HG03571 (cell line): Measurements from ENCODE around the gene MED22.
A peak's percentile ranks its signal among the peaks of the same experiment; 100 is the strongest.
"Not testable (repeated sequence)": the region's sequence is repeated elsewhere in the genome, so short reads cannot be mapped to it uniquely, and the experiment has no call there.

ENCODE experiments used
- ATAC-seq: cut with Tn5 transposase; IDR thresholded peaks from one replicate; pipeline ENCODE4 v1.9.1; 2021; ENCODE audit not compliant: unreplicated experiment

Gene MED22

DNA sequence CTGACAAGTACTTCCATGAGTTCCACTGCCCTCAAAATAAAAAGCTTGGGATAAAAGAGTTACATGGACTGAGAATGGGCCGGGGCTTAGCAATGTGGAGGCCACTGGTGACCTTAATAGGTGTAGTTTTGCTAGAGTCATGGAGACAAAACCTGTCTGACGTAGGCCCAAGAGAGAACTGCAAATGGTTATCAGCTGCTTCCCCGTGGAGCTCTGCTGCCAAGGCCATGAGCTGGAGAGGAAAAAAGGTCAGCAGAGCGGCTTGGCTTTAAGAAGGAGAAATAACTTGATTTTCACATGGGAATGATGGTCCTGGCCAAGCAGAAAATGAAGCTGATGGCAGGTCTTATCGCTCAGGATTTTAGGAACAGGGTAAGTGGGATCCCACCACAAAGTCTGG, 8.3 kb downstream of the MED22 start:
- ATAC-seq: no peak

DNA sequence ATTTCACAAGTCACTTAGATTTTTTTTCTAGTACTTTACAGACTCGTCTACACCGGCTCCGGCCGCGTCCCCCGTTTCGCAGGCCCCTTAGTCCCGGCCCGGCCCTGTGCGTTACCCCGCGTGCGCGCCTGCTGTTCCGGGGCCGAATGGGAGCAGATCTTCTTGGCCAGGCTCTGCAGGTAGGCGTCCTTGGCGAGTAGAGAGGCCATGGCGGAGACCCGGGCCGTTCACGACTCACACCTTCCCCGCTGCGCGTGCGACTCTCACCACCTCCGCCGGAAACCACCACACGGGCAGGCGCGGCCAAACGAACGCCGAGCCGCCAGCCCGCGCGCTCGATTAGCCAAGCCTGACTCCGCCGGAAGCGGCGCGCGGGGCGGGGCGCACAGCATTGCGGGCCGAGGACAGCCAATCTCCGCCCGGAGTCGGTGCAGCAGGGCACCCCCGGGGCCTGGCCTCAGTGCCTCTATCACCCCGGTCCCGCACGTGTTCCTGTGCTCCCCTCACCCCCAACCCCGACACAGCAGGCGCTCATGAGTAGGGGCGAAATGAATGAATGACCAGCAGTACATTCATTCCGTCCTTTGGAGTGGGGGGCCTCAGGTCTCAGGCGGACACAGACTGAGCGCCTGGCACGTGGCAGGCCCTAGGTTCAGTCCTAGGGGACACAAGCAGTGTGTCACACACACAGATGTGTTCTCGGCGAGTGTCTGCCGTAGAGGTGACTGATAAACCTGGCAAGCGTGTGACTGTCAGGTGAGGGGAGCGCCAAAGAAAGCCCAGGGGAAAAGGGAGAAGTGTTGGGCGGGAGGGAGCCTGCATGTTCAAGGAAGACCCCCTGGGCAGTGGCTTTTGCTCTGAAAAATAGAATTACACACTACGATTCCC, 11.8 kb downstream of the MED22 start, which contains the start of gene SURF6:
TSS of gene SURF6 (minus strand) at position 265 of the 888 bp plus-strand sequence. CDS start at position 209, 56 bp downstream.
- peak; percentile 69 for ATAC-seq

DNA sequence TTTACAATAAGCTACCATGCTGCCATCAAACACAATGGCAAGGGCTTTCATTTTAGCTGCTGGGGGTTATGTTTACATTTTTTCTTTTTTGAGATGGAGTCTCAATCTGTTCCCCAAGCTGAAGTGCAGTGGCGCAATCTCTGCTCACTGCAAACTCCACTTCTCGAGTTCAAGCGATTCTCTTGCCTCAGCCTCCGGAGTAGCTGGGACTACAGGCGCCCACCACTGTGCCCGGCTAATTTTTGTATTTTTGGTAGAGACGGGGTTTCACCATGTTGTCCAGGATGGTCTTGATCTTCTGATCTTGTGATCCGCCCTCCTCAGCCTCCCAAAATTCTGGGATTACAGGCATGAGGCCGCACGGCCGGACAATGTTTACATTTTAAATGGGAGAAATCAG, 13.0 kb downstream of the MED22 start:
- ATAC-seq: not testable (repeated sequence)

DNA sequence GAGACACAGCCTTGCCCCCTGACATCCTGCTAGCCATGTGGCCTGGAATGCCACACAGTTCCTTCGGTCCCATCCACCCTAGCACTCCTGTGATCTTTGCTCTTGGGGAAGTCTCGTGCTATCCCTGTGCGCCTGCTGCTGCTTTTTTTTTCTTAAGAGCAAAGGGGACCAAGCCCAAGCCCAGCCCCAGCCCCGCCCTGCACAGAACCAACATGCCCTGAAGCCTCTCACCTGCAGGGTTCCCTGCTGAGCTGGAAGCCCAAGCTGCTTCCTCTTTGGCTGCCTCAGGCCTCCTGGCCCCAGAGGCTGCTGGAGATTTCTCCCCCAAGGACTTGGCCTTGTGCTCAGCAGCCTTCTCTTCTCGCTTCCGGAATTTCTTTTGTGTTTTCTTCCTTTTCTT, 13.8 kb downstream of the MED22 start:
- no peak for ATAC-seq

DNA sequence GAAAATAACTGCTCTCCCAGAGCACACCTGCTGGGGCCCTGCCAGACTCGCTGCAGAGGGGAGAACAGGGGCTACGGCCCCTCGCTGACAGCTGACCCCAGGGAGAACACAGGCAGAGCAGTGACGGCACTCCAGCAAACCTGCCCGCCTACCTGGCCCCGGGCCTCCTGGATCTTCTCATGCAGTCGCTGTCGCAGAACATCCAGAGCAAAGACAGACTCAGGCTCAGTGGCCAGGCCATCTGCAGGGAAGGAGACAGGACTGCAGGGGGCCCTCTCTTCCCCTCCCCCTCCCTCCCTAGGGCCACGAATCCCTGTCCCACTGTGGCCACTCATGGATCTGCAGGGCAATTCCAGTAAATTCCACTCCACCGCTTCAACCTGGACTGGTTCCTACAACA, 14.4 kb downstream of the MED22 start:
- ATAC-seq: no peak

DNA sequence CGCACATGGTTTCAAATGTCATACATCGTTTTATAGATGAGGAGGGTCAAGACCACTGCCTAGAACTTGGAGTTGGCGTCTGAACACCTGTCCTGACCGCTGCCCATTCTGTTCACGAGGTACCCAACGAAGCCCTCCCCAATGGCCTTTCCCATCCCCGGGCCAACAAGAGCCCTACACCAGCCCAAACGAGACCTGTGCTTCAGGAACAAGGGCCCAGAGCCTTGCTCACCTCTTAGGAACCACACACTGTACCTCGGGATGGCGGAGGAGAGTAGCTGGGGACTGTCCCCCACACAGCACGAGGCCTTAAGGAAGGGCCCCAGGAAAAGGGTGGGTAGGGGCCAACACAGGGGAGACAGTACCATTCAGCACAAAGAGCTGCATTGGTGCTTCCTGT, 14.9 kb downstream of the MED22 start:
- ATAC-seq: no peak

DNA sequence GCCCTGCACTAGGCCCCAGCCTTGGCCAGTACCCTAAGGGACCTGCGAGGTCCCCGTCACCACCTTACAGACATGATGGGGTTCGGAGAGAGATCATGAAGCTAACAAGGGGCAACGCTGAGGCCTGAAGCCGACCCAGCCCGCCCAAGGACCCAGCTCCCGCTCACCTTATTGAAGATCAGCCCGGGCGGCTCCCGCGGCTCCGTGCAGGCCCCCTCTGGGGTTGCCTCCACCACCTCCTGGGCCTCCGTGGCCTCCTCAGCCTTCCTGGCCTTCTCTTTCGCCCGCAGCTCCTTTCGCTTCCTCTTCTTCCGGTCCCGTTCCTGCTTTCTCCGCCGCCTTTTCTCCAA, 15.6 kb downstream of the MED22 start:
- no peak for ATAC-seq

DNA sequence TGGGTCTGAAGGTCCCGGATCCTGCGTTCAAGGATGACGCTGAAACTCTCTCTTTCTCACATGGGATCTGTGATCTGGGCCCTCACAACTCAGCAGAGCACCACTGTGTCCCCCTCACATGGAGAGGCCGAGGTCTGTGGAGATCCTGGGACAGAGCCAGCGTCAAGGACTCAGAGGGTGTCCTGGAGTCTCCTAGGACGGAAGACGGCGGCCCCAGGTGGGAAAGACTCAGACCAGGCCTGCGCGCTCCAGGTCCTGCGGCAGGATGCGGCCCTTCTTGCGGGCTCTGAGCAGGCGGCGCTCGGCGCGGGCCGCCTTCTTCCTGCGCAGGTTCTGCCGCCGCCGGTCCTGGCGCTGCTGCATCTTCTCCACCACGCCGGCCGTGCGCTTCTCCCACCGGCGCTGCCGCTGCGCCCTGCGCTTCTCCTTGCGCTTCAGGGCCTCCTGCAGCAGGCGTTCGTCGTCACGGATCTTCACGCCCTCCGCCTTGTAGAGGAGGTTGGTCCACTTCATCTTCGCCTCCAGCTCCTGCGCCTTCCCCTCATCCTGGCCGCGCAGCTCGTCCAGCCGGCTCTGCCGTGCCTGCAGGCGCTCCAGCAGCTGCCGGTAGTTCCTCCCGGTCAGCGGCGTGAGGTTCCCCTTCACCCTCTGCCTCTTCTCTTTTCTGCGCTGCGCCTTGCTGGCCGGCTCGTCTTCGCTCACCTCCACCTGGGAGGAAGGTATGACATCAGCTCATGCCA, 16.1 kb downstream of the MED22 start:
- no peak for ATAC-seq

DNA sequence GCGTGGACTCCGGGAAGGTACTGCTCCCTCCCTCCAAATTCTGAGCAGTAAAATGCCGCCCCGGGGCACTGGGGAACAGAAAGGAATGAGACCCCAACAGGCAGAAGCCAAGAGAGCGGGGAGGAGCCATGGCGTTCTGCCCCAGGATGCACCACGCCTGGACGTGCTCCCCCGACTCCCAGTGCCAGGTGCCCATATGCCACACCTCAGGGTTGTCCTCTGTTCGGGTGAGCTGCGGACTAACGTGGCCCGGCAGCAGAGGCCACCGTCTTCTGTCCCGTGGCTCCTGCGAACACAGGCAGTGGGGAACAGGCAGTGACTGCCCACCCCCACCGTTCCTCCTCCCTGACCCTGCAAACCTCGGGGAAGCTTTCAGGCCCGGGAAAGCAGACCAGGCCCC, 16.7 kb downstream of the MED22 start:
- no peak for ATAC-seq

DNA sequence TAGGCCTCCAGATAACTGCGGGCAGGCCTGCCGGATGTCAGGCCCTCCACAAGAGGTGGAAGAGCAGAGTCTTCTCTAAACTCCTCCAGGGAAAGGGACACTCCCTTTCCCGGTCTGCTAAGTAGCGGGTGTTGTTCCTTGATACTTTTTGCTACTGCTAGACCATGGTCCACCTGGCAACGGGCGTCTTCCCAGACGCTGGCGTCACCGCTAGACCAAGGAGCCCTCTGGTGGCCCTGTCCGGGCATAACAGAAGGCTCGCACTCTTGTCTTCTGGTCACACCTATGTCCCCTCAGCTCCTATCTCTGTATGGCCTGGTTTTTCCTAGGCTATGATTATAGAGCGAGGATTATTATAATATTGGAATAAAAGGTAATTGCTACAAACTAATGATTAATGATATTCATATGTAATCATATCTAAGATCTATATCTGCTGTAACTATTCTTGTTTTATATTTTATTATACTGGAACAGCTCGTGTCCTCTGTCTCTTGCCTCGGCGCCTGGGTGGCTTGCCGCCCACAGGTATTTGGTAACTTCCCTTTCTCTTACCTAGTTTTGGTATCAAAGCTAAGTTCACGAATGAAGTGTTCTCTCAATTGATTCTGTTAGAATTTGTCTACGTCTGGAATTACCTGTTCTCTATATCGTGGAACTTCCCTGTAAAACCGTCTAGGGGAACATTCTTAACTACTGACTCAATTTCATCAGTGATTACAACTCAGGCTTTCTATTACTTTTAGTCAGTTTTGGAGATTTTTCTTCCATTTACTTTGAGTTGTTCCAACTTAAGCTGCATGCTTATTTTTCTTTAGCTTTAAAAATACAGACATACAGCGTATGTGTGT, 18.4 kb downstream of the MED22 start:
- not testable (repeated sequence) for ATAC-seq

DNA sequence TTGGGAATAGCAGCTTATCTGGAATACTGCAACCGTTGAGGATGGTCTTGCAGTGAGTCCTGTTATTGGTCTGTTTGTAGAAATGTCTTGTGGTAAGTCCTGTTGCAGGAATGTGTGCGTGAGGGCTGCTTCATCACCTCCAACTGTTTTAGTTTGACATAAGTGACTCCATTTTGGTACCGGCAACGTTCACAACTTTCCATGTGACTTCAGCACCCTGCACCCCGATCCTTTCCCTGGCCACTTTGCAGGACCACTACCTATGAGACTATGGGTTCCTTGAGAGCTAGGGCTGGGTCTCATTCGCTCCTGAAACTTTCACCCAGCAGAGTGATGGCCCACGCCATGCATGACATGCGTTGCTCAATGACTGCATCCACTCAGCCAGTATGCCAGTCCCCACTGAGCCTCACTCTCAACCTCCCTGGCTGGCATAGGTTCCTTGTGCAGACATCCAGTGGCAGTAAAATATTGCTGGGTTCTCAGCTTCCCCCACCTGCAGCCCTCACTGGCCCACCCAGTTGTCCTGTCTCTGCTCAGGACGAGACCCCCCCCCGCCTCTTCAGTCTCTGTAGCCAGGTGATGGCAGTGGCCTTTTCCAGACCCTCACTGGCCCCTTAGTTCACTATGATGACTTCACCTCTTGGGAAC, 20.0 kb downstream of the MED22 start:
- no peak for ATAC-seq

DNA sequence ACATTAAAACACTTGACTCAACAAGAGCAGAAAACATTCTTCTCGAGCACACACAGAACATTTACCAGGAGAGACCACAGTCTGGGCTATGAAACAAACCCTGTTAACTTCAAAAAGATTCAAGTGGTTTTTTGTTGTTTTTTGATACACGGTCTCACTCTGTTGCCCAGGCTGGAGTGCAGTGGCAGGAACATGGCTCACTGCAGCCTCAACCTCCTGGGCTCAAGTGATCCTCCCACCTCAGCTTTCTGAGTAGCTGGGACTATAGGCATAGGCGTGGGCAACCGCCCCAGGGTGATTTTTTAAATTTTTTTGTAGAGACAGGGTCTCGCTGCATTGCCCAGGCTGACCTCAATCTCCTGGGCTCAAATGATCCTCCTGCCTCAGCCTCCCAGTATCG, 20.9 kb downstream of the MED22 start:
- ATAC-seq: not testable (repeated sequence)

DNA sequence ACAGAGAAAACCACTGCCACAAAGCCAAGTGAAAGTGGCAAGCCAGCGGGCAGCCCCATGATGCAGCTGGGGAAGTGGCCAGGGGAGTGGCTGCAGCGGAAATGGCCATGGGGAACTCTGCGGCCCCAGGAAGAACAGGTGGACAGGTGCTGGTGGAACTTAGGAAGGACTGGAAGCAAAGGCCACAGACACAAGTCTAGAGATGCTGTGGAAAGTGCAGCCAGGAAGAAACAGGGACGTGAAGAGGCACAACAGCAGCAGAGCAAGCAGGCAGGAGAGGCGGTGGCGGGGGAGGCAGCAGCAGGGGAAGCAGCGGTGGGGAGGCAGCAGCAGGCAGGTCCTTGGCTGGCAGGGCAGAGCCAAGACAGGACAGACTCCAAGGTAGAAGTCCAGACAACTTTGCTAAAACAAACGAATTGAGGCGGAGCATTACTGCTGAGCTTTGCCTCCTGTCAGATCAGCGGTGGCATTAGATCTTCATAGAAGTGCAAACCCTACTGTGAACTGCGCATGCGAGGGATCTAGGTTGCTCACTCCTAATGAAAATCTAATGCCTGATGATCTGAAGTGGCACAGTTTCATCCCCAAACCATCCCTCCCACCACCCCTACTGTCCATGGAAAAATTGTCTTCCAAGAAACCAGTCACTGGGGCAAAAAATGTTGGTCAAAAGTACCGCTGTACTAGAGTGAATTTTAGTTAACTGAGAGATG, 23.8 kb downstream of the MED22 start:
- ATAC-seq: no peak

DNA sequence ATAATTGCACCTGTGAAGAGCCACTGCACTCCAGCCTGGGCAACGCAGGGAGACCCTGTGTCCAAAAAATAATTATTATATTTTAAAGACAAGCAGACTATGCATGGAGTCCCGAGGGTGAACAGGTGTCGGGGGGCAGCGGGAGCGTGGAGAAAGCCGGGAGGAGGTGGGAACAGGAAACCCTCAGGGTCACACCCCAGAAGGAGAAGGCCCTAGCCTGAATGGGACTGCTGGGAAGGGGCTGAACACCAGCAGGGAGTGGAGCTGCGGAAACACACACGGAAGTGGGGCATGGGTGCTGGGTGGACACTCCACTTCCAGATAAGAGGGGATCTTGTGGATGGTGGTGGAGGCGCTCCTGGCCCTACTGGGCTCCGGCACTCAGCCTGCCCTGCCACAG, 24.7 kb downstream of the MED22 start:
- ATAC-seq: no peak

DNA sequence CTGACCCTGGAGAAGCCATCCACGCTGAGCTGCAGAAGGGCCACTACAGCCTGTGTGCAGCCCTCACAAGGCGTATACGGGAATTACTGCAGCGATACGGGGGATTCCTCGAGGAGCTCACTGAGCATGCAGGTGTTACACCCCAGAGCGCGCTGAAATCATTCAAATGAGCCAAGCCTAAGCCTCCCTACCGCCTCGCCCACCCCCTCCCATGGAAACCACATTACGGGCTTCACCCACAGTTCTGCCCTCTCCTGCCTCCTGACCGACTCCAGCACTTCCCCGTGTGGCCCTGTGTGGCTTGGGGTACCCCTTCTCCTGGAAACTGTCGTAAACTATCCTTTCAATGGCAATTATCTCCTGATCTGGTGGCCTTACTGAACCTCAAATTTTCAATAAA, 25.2 kb downstream of the MED22 start:
- ATAC-seq: no peak

DNA sequence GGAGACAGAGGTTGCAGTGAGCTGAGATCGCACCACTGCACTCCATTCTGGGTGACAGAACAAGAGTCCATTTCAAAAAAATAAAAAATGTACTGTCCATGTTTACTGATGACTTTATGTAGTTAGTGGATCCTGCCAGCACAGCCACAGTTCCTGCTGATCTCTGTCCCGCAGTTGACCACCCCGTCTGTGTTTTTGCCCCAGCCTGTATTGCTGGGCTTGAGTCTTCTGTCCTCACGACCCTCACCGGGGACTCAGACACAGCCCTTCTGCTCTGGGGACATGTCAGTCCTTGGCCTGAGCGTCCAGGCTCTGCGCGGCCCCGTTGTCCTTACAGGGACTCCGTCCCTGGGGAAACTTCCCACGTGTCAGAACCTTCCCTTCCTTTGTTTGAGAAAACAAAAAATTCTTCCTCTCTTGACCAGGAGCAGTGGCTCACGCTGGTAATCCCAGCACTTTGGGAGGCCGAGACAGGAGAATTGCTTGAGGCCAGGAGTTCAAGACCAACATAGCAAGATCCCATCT, 26.5 kb downstream of the MED22 start:
- no peak for ATAC-seq

DNA sequence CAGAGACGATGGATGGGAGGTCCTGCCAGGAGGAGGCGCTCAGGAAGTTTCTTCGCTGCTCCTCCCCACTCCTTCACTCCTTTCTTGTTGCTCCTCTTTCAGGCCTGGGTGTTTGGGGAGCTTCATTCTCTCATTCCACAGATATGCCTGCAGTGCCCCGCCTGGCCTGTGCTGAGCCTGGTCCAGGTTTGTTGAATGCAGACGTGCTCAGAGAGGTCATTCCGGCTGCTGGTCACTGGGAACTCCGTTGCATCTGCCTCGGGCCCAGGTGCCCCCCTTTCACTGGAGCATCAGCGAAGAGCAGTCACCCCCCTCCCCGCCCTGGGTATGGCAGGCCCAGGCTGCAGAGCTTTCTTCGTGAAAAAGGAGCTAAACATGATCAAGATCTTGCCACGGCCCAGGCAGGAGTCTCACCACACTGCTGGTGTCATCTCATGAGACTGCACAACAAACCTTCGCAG, 27.5 kb downstream of the MED22 start:
- ATAC-seq: no peak

DNA sequence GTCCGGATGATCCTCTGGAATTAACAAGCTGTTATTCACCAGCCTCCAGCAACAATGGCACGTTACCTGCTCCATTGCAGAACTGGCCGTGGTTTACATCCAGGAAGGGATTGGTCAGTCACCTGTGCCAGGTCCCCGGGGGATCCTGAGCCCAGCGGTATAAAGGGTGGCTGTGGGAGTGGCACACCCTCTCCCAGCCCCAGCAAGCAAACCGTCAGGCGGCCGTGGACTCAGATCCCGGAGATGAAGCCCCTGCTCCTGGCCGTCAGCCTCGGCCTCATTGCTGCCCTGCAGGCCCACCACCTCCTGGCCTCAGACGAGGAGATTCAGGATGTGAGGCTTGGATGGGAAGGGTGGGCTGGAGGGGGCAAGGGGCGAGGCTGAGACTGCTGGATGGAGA, 30.4 kb downstream of the MED22 start:
- ATAC-seq: not testable (repeated sequence)

DNA sequence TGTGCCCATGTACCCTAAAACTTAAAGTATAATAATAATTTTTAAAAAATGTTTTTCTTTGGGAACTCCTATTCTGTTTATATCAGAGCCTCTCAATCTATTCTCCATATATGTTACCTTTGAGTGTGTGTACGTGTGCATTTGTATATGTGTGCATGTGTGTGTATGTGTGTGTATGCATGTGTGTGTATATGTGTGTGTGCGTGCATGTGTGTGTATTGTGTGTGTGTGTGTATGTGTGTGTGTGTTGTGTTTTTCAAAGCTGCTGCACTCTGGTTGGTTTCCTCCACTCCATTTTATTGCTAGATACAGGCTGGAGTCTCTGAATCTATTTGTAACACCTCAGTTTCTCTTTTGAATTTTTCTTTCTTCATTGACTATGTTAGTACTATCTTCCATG, 31.9 kb downstream of the MED22 start:
- ATAC-seq: no peak

DNA sequence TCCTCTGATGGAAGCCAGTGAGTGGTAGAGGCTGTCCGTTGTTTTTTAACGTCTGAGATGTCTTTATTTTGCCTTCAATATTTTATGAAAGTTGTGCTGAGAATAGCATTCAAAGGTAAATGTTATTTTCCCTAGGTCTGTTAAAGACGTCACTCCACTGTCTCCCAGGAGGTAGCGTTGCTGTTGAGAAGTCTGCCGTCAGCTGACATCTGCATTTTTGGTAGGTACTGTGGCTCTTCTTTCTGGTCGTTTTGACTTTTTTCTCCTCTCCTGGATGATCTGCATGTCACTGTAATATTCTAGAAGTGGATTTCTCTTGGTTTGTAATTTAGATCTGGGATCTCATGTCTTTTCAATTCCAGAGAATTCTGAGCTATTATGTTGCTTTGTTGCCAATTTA, 38.3 kb downstream of the MED22 start:
- ATAC-seq: no peak
